Measurements from ENCODE around the gene SF3A1. TPM values are rescaled to one million over a fixed set of nuclear protein-coding genes. Genes with fewer than 3 reads are reported as not detected.

SF3A1 gene
- total and polyA plus RNA-seq, 2 donors (not counting 1 experiment from before 2014, with no cell fraction given), result 92.1 to 283 TPM

DNA sequence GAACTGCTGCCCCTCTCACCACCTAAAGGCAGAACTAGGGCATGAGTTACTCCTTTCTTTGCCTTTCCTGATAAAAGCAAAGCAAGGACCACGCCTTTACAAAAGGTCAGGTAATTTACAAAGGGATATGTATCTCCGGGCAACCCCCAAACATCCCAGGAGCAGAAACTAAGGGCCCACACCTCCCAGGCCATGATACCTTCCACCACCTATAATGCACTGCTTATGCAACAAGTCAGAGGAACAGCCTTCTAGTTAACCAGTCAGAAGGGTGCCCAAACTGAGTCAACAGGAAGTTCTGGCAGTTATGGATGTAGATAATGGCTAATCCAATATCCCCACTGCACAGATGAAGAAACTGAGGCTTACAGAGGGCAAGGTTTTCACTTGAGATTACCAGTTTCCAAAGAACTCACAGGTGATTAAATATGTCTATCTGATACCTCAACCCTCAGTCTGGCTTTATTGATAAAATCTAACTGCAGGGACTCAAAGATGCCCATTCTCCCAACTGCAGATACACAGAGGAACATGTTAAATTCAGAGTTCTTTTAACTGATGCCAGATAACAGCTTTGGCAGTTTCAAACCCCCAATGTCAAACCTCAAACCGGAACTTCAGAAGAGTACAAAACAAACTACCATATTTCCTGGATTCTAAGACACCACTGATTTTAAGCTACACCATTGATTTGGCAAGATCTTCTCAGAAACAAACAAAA, 50.6 kb downstream of the SF3A1 start:
- peak overlapping the region; percentile 34 for H2AFZ ChIP-seq (ENCODE audit: insufficient read depth, low read depth, low read length, poor library complexity, severe bottlenecking)
- H3K9me3 Mint-ChIP-seq (ENCODE audit: insufficient read depth), result no peaks in the 10 kb centered on the region
- H3K79me2 ChIP-seq (ENCODE audit: control insufficient read depth, insufficient read depth, low read length), result peaks cover 41% of the 10 kb centered on the region
- no peaks in the 10 kb centered on the region for H3K27me3 ChIP-seq (replicated peaks in 1 of 4; ENCODE audit: control extremely low read depth in 1 of 4, control insufficient read depth in 3 of 4, insufficient read depth in 4 of 4, low read length in 3 of 4)
- ATAC-seq (ENCODE audit: low read depth), result no peak
- peak overlapping the region; percentile 50 for H3K9ac ChIP-seq (ENCODE audit: low read length)
- DNase-seq, result peak; percentile 55
- H3K4me3 ChIP-seq (ENCODE audit: control extremely low read depth in 1 of 5, extremely low read depth in 1 of 5, insufficient read depth in 1 of 5, low read depth in 2 of 5, low read length in 4 of 5), result peak overlapping the region; percentile 26 to 55 (median 43)
- ChIA-PET CTCF (interaction anchor here (0.6 to 19.2 kb wide), 8 partner anchors 9 to 119 kb away, joined by 3 to 229 read pairs (median 3); partner anchors contain the start of genes CASTOR1, RNF215 and TBC1D10A), POLR2A (interaction anchor here (1.0 to 8.1 kb wide), 5 partner anchors 8 to 21 kb away, joined by 3 to 56 read pairs (median 5); partner anchors contain the start of genes CASTOR1 and TBC1D10A)
- H3K4me2 ChIP-seq (replicated peaks; ENCODE audit: low read depth, low read length, poor library complexity, severe bottlenecking), result peak overlapping the region; percentile 83
- H3K9me3 ChIP-seq (ENCODE audit: control extremely low read depth in 1 of 3, control insufficient read depth in 2 of 3, insufficient read depth in 1 of 3, low read length in 2 of 3), result no peaks in the 10 kb centered on the region
- H3K27me3 Mint-ChIP-seq, result no peaks in the 10 kb centered on the region
- peaks cover 100% of the 10 kb centered on the region in 2 donors for H3K4me1 ChIP-seq (ENCODE audit: control insufficient read depth in 2 of 2, insufficient read depth in 2 of 2, low read length in 2 of 2)
- peaks cover 99% of the 10 kb centered on the region for H3K4me1 Mint-ChIP-seq
- peak overlapping the region; percentile 89 for H3K27ac Mint-ChIP-seq
- TF ChIP-seq EZH2 (IDR thresholded peaks at IDR 0.05; ENCODE audit: borderline replicate concordance, insufficient read depth, low read depth, low read length, poor library complexity, severe bottlenecking), result no peak
- TF ChIP-seq, protein P1, sequence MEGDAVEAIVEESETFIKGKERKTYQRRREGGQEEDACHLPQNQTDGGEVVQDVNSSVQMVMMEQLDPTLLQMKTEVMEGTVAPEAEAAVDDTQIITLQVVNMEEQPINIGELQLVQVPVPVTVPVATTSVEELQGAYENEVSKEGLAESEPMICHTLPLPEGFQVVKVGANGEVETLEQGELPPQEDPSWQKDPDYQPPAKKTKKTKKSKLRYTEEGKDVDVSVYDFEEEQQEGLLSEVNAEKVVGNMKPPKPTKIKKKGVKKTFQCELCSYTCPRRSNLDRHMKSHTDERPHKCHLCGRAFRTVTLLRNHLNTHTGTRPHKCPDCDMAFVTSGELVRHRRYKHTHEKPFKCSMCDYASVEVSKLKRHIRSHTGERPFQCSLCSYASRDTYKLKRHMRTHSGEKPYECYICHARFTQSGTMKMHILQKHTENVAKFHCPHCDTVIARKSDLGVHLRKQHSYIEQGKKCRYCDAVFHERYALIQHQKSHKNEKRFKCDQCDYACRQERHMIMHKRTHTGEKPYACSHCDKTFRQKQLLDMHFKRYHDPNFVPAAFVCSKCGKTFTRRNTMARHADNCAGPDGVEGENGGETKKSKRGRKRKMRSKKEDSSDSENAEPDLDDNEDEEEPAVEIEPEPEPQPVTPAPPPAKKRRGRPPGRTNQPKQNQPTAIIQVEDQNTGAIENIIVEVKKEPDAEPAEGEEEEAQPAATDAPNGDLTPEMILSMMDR (IDR thresholded peaks at IDR 0.05), result no peak
- intact Hi-C loops (cut with micrococcal nuclease), result loop anchor here (1.0 to 2.0 kb wide), 2 partner anchors 17 to 51 kb away; partner anchors contain the start of genes CASTOR1, CCDC157 and SF3A1
- H3K36me3 ChIP-seq (replicated peaks in 1 of 2; ENCODE audit: control extremely low read depth in 1 of 2, control insufficient read depth in 1 of 2, extremely low read depth in 1 of 2, insufficient read depth in 2 of 2, low read length in 1 of 2), result peaks cover 0 to 4% of the 10 kb centered on the region in 2 experiments
- H3K4me3 Mint-ChIP-seq, result peak overlapping the region; percentile 80
- H3K27ac ChIP-seq (ENCODE audit: low read length in 2 of 2), result peak overlapping the region; percentile 73 to 86
- WGBS (ENCODE audit: insufficient coverage), result 30% methylated on average over 3 of the region's 3 CpGs
- H4K20me1 ChIP-seq (ENCODE audit: control insufficient read depth, insufficient read depth, low read length, poor library complexity, severe bottlenecking), result no peaks in the 10 kb centered on the region

Data from B cell (primary cell).